HepG2 (cell line): Measurements from ENCODE around the gene CRMP1. TPM values are rescaled to one million over a fixed set of nuclear protein-coding genes. Genes with fewer than 3 reads are reported as not detected.

Experiments used
- ATAC-seq: fragments of 200-7000 bp; cut with Tn5 transposase; 3 replicates; pipeline ENCODE4 v1.9.1; 2020; ENCODE audit warnings: mild to moderate bottlenecking, moderate library complexity
- BruUV-seq: library from RNA; stranded (reverse); fragments of 400-500 nt; replicated peaks from 2 replicates; lab custom pipeline; 2021; lab: Mats Ljungman, UMichigan
- CTCF ChIA-PET: fragments of 300-600 bp; formaldehyde crosslinking; extraction: SDS; loops from one replicate; lab custom pipeline; 2021; ENCODE audit warnings: low total read pairs, inconsistent platforms, low intra/inter-chr PET ratio; lab: Yijun Ruan, JAX
- POLR2A ChIA-PET: fragments of 350-600 bp; sonication (Branson Sonifier 250); formaldehyde crosslinking; loops from one replicate; lab custom pipeline; 2020; ENCODE audit warnings: antibody characterized with exemption, inconsistent platforms; lab: Yijun Ruan, JAX
- DNase-seq: peaks from one replicate; pipeline ENCODE4 v3.0.0-alpha.2; 2015; ENCODE audit warnings: low spot score
- FAIRE-seq: peaks from 3 replicates; lab custom pipeline; 2011; peaks lifted over from hg19 to GRCh38; lab: Jason Lieb, UNC
- H2AFZ ChIP-seq: one replicate; pipeline ENCODE4 v1.6.1; 2011; ENCODE audit warnings: low read length, inconsistent platforms
- H3K27ac ChIP-seq: fragments of 300-600 bp; 3 replicates; pipeline ENCODE4 v1.8.0; 2011; ENCODE audit warnings: mixed run types, mild to moderate bottlenecking, mixed read lengths, low read length, inconsistent platforms; ENCODE audit not compliant: insufficient read depth; ENCODE audit errors: extremely low read length
- H3K27me3 ChIP-seq, 2 experiments: fragments of 200-600 bp in 1 of 2; 2 replicates in 1 of 2; 3 replicates in 1 of 2; pipeline versions ENCODE4 v1.6.0 to v1.8.0; 2011; ENCODE audit warnings: low read length in 2 of 2, mild to moderate bottlenecking in 2 of 2, moderate library complexity in 2 of 2, inconsistent platforms in 1 of 2; ENCODE audit not compliant: insufficient read depth in 2 of 2, control insufficient read depth in 1 of 2
- H3K36me3 ChIP-seq, 2 experiments: fragments of 200-600 bp in 1 of 2; replicated peaks in 1 of 2; 2 replicates in 1 of 2; 3 replicates in 1 of 2; pipeline versions ENCODE4 v1.5.1 to v1.8.0; 2011; ENCODE audit warnings: low read length in 2 of 2, inconsistent platforms in 1 of 2; ENCODE audit not compliant: insufficient read depth in 2 of 2, control insufficient read depth in 1 of 2
- H3K4me1 ChIP-seq: 2 replicates; pipeline ENCODE4 v1.5.1; 2012; ENCODE audit warnings: low read length, inconsistent platforms; ENCODE audit not compliant: insufficient read depth
- H3K4me2 ChIP-seq: 2 replicates; pipeline ENCODE4 v1.6.0; 2011; ENCODE audit warnings: low read depth, low read length, inconsistent platforms
- H3K4me3 ChIP-seq, 3 experiments: fragments of 200-600 bp in 1 of 3; sonication (generic), shearing (Covaris generic) in 1 of 3; replicated peaks in 1 of 3; 2 replicates each; pipeline ENCODE4 v1.5.1; 2011 to 2016; ENCODE audit warnings: low read length in 3 of 3, inconsistent platforms in 2 of 3, low read depth in 2 of 3, mild to moderate bottlenecking in 2 of 3, control low read depth in 1 of 3, mixed read lengths in 1 of 3; ENCODE audit not compliant: insufficient read depth in 1 of 3
- H3K79me2 ChIP-seq: one replicate; pipeline ENCODE4 v1.6.1; 2011; ENCODE audit warnings: low read length, inconsistent platforms; ENCODE audit not compliant: insufficient read depth
- H3K9ac ChIP-seq: 2 replicates; pipeline ENCODE4 v1.6.0; 2011; ENCODE audit warnings: mild to moderate bottlenecking, low read depth, low read length, inconsistent platforms; ENCODE audit not compliant: insufficient read depth
- H3K9me3 ChIP-seq: 2 replicates; pipeline ENCODE4 v1.5.1; 2012; ENCODE audit warnings: mild to moderate bottlenecking, low read length
- H4K20me1 ChIP-seq: 2 replicates; pipeline ENCODE4 v1.6.0; 2011; ENCODE audit warnings: inconsistent platforms, mild to moderate bottlenecking, low read length, moderate library complexity; ENCODE audit not compliant: insufficient read depth
- ARHGAP35 ChIP-seq: sonication (generic); formaldehyde crosslinking; IDR thresholded peaks from 2 replicates; pipeline ENCODE4 v1.9.0; 2022; ENCODE audit warnings: mild to moderate bottlenecking, inconsistent platforms, moderate library complexity, missing genetic modification reagents, borderline replicate concordance
- FOXK2 ChIP-seq: fragments of 450-650 bp; IDR thresholded peaks from 2 replicates; pipeline ENCODE4 v1.6.1; 2016
- GPBP1L1 ChIP-seq: sonication (generic); formaldehyde crosslinking; IDR thresholded peaks from 2 replicates; pipeline ENCODE4 v1.5.0; 2020; ENCODE audit warnings: mild to moderate bottlenecking, missing genetic modification reagents
- HBP1 ChIP-seq: IDR thresholded peaks from 2 replicates; pipeline ENCODE4 v1.6.1; 2016; ENCODE audit warnings: low read depth, control low read depth
- SIX4 ChIP-seq: sonication (generic); formaldehyde crosslinking; IDR thresholded peaks from 2 replicates; pipeline ENCODE4 v1.4.0; 2020; ENCODE audit warnings: missing genetic modification reagents
- ZBTB3 ChIP-seq: sonication (generic); formaldehyde crosslinking; IDR thresholded peaks from 2 replicates; pipeline ENCODE4 v1.4.0; 2020; ENCODE audit warnings: low read depth, mild to moderate bottlenecking, moderate library complexity, missing genetic modification reagents, borderline replicate concordance
- ZHX1 ChIP-seq: sonication (generic); formaldehyde crosslinking; IDR thresholded peaks from 2 replicates; pipeline ENCODE4 v1.8.1; 2022; ENCODE audit warnings: low read depth, mild to moderate bottlenecking, missing genetic modification reagents
- ZMYM3 ChIP-seq: sonication (generic); formaldehyde crosslinking; IDR thresholded peaks from 2 replicates; pipeline ENCODE4 v1.5.1; 2020; ENCODE audit warnings: mild to moderate bottlenecking, missing genetic modification reagents
- ZNF205 ChIP-seq: IDR thresholded peaks from 2 replicates; pipeline ENCODE4 v1.6.1; 2018; ENCODE audit warnings: missing biosample characterization, missing genetic modification reagents
- ZNF547 ChIP-seq: sonication (generic); formaldehyde crosslinking; IDR thresholded peaks from 2 replicates; pipeline ENCODE4 v1.5.1; 2020; ENCODE audit warnings: mild to moderate bottlenecking, missing genetic modification reagents
- ZNF879 ChIP-seq: sonication (generic); formaldehyde crosslinking; IDR thresholded peaks from 2 replicates; pipeline ENCODE4 v1.8.1; 2023; ENCODE audit warnings: missing genetic modification reagents
- WGBS: methylation state at CpG from one replicate; pipeline ENCODE4 v1.1.6; 2017; ENCODE audit warnings: low lambda C conversion rate; 5-methylcytosine and 5-hydroxymethylcytosine counted together
- in situ Hi-C: cut with HindIII; loops from 2 replicates; pipeline ENCODE4 v1.10.0; 2017; ENCODE audit warnings: low pct_unique_long_range_greater_than_20kb; ENCODE audit not compliant: extremely low pct_ligation_motif_present
- intact Hi-C: fragments of 100-400 bp; cut with micrococcal nuclease; formaldehyde crosslinking; loops from one replicate; pipeline ENCODE4 v1.10.0; 2022; ENCODE audit not compliant: unreplicated experiment
- polyA plus RNA-seq, 8 experiments: library from polyadenylated mRNA; depleted of rRNA in 3 of 8; stranded (reverse) in 7 of 8; unstranded in 1 of 8; fragments of >200 nt; fragmentation: Illumina TruSeq in 4 of 8; extraction: Trizol in 4 of 8; gene quantifications; 2 replicates each; pipeline versions ENCODE4 v1.2.1 to v1.2.3, GENCODE V29; 2011 to 2016; ENCODE audit warnings: low read depth in 4 of 8, missing spikeins in 1 of 8, mixed read lengths in 1 of 8; ENCODE audit not compliant: insufficient read depth in 1 of 8
- total RNA-seq, 5 experiments: library from RNA; depleted of rRNA; stranded (reverse); fragments of >200 nt; fragmentation: Illumina TruSeq; extraction: Trizol; gene quantifications; 2 replicates each; pipeline ENCODE4 v1.2.3, GENCODE V29; 2016; ENCODE audit warnings: low read depth in 1 of 5
- TF ChIP-seq, protein P1 (sequence below): sonication (generic); formaldehyde crosslinking; IDR thresholded peaks from 2 replicates; pipeline ENCODE4 v1.4.0; 2020; ENCODE audit warnings: mild to moderate bottlenecking, missing genetic modification reagents
- TF ChIP-seq, protein P2 (sequence below): sonication (generic); formaldehyde crosslinking; IDR thresholded peaks from 2 replicates; pipeline ENCODE4 v1.5.0; 2020; ENCODE audit warnings: missing genetic modification reagents

Gene CRMP1
- total and polyA plus RNA-seq, 2 of the 13 experiments (the other 11 are each of a cell fraction or from before 2014, with no cell fraction given): not detected

- TF ChIP-seq, protein P1, sequence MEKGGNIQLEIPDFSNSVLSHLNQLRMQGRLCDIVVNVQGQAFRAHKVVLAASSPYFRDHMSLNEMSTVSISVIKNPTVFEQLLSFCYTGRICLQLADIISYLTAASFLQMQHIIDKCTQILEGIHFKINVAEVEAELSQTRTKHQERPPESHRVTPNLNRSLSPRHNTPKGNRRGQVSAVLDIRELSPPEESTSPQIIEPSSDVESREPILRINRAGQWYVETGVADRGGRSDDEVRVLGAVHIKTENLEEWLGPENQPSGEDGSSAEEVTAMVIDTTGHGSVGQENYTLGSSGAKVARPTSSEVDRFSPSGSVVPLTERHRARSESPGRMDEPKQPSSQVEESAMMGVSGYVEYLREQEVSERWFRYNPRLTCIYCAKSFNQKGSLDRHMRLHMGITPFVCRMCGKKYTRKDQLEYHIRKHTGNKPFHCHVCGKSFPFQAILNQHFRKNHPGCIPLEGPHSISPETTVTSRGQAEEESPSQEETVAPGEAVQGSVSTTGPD (CRISPR knock-in tag): no peak
- TF ChIP-seq ZNF879 (CRISPR knock-in tag): no peak
Measured at GRCh38 chr4:5892323-5893003, 423 bp downstream of the CRMP1 start (continued).

- CTCF ChIA-PET: no interaction called here
- POLR2A ChIA-PET: no interaction called here
- H3K27ac ChIP-seq: no peak overlapping the region
- ATAC-seq (no peak), FAIRE-seq (no peak), DNase-seq (no peak)
- 60% methylated on average over 24 of the region's 34 CpGs for WGBS
- H3K9ac ChIP-seq: no peak overlapping the region
- no peaks in the 10 kb centered on the region for H3K9me3 ChIP-seq
- intact Hi-C loops (no loop called here), in situ Hi-C loops (no loop called here)
- no TSS peak for BruUV-seq
- no peak overlapping the region for H3K4me3 ChIP-seq
- H4K20me1 ChIP-seq: peaks cover 4% of the 10 kb centered on the region; the same call in 1 of the 2 replicates
- peaks cover 3 to 15% of the 10 kb centered on the region in 2 experiments; a peak in 3 of 5 replicates for H3K27me3 ChIP-seq
- no peak overlapping the region for H2AFZ ChIP-seq
- H3K79me2 ChIP-seq: no peaks in the 10 kb centered on the region
- H3K4me1 ChIP-seq: no peaks in the 10 kb centered on the region
- H3K36me3 ChIP-seq: no peaks in the 10 kb centered on the region
- no peak overlapping the region for H3K4me2 ChIP-seq
- TF ChIP-seq ZNF547 (CRISPR knock-in tag) (no peak), FOXK2 (no peak), SIX4 (CRISPR knock-in tag) (no peak), HBP1 (CRISPR knock-in tag) (no peak), ZHX1 (CRISPR knock-in tag) (no peak), ZNF205 (CRISPR knock-in tag) (no peak), ARHGAP35 (no peak), GPBP1L1 (CRISPR knock-in tag) (no peak), ZBTB3 (CRISPR knock-in tag) (no peak), ZMYM3 (CRISPR knock-in tag) (no peak)
- TF ChIP-seq, protein P2, sequence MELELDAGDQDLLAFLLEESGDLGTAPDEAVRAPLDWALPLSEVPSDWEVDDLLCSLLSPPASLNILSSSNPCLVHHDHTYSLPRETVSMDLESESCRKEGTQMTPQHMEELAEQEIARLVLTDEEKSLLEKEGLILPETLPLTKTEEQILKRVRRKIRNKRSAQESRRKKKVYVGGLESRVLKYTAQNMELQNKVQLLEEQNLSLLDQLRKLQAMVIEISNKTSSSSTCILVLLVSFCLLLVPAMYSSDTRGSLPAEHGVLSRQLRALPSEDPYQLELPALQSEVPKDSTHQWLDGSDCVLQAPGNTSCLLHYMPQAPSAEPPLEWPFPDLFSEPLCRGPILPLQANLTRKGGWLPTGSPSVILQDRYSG (CRISPR knock-in tag): no peak
Measured at GRCh38 chr4:5891563-5892322, 1.1 kb downstream of the CRMP1 start.
